Stimulated activated CD8-positive, alpha-beta memory T cell treated with anti-CD3 and anti-CD28 coated beads, Interleukin-7, amount 100 ng/mL, for 24 hours (primary cell): ENCODE data around the gene KCTD5.

Source experiments
- DNase-seq: peaks from one replicate; pipeline ENCODE4 v3.0.0-alpha.2; 2020; ENCODE audit warnings: low read depth

Gene KCTD5

GRCh38 chr16:2726923-2727322 is 44.6 kb downstream of the KCTD5 start:
- DNase-seq: no peak

GRCh38 chr16:2728034-2728433 is 45.7 kb downstream of the KCTD5 start:
- DNase-seq: no peak

DNA sequence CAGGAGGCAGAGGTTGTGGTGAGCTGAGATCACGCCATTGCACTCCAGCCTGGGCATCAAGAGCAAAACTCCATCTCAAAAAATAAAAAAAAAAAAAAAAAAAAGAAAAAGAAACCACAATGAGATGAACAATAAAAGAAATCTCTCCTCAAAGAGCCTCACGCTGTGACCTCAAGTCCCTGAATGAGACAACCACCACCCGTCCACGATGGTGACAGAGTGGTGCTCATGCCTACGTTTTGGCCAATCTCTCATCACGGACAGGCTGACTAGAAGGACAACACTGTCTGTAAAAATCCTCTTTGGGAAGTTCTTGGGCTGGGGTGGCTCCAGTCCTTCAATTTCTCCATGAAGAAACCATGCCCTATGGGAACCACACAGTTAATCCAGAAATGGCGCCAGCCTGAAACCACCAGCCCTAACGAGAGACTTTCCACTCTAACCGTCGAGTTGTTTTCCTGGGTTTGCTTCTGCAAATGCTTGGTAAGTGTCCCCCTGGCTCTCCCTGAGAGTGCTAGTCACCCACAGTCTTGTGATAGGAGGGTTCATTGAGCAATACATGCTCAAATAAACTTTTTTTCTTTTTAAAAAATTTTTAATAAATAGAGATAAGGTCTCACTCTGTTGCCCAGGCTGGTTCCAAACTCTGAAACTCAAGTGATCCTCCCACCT is 52.7 kb downstream of the KCTD5 start:
- no peak for DNase-seq

DNA sequence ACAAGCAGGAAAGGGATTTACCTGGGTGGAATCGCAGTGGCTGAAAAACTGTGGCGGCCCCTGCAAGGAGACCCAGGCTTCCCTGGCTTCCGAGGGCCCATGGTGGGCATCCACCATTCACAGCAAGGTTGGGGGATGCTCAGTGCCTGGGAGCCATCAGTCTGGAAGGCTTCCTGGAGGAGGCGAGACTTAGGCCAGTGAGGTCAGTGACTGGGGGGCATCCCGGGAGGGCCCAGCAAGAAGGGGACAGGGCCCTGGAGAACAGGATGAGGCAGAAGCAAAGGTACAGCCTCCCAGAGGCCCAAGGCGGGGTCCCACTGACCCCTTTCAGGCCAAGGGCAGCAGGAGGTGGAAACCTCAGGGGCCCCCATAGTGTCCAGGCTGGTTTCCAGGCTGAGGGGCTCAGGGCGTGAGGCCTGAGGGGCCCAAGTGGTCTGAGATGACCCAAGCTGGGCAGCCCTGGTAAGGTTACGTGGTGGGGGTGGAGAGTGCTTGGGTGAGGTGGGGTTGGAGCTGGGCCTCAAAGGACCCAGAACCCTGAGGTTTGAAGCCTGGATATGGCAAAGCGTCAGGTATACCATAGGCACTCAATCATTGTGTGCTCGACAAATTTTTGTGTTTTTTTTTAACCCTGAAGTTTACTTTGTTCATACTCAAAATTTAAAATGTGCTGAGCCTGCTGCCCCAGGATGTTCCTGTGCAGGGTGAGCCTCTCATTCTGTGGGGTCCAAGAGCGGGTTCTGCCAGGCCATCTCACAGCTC is 54.3 kb downstream of the KCTD5 start:
- DNase-seq: no peak

- DNase-seq: no peak
Observed at GRCh38 chr16:2737238-2737605, 54.9 kb downstream of the KCTD5 start.

DNA sequence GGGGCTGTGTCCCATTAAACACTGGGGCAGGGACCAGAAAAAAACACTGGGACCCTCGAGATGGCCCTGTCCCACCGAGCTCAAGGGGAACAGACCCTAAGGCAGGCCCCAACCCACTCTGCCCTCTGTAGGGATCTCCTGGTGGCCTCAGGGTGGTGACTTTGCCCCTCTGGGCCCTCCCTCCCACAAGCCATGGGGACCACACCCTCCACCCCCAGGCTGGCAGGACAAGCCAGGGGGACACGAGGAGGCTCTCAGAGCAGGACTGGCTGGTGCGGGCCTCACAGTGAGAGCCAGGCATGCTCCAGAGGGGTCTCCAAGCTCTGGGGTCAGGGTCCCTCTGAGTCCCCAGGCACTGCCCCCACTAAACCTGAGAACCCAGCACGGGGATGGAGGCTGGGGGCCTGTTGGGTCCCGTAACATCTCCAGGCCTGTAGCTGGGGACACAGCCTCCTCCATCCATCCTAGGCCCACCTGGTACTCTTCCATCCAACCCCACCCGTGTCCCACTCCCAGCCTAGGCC is 55.6 kb downstream of the KCTD5 start:
- no peak for DNase-seq

DNA sequence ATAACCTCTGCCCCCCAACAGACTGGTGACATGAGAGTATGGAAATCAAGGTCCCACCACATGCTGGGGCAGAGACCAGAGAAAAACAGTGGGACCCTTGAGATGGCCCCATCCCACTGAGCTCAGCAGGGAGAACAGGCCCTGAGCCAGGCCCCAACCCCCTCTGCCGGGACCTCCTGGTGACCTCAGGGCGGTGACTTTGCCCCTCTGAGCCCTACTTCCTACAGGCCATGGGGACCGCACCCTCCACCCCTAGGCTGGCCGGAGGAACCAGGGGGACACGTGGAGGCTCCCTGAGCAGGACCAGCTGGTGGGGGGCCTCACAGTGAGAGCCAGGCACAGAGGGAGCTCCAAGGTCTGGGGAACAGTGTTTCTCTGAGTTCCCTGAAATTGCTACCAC is 56.3 kb downstream of the KCTD5 start:
- DNase-seq: no peak

DNA sequence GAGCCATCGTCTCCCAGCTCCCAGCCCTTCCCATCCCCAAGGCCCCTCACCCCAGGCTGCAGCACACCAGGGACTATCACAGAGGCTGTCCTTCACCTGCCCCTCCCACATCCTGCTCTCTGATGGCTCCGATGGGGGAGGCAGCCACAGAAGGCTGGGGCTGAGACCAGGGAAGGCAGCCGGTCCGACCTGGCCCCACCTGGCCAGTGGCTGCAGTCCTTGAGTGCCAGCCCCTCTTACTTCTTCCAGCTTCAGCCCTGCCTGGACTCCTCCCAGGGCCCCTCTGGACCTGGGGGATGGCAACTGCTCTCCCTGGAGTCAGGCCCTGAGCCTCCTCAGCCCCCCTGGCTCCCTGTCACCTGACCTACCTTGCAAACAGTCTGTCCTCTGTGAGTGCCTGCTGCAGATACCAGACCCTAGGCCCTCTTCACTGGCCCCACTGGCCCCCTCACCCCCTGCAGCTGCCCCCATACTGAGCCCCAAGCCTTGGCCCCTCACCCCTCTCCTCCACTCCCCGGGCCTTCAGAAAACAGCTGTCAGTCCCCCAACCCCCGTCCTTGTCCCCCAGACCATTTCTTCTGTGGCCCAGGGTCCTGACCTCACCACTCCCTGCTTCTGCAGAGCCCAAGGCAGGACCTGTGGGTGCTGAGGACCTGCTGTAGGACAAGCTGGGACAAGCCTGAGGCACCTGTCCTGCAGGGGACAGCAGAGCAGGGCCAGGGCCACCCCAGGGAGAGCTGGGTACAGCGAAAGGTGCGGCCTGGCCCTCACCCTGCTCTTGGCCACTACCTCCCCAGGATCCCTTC is 57.5 kb downstream of the KCTD5 start:
- DNase-seq: no peak

- DNase-seq: no peak
Observed at GRCh38 chr16:2740476-2740875, 58.2 kb downstream of the KCTD5 start.

DNA sequence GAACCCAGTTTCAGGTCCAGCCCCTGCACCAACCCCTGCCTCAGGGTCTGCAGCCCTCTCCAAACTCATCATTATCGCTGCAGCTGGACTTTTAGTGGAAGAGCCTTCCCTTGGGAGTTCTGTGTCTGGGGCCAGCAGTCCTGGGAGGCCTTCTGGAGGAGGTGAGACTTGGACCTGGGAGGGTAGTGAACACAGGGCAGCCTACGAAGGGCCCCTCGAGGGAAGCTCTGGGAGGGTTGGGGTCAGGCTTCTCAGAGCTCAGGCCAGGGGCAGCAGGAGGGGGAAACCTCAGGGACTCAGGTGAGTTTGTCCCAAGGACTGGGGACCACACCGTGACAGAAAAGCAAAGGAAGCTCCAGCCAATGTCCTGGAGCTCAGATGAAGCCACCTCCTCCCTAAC is 58.8 kb downstream of the KCTD5 start:
- DNase-seq: no peak

DNA sequence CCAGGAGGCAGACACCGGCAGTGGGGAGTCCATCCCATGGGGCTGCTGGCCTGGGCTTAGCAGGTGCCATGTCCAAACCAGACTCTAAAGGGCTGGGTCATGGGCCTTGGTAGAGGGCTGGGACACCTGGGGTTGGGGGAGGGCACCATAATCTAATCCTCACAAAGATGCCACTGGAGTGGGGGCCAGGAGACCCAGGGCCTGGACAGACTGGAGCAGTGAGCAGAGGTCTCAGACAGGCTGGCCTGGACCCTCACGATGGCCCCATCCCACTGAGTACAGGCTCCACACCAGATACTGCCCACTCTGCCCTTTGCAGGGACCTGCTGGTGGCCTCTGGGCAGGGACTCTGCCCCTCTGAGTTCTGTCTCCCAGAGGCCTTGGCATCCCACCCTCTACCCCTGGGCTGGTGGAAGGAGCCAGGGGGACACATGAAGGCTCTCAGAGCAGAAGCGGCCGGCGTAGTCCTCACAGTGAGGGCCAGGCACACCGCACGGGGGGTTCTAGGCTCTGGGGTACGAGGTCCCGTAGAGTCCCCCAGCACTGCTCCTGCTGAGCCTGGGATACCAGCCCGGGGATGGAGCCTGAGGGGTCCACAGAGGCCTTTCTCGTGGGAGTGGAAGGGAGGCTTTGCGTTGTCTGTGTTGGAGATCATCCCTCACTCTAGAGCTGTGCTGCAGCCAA is 60.1 kb downstream of the KCTD5 start:
- DNase-seq: no peak

DNA sequence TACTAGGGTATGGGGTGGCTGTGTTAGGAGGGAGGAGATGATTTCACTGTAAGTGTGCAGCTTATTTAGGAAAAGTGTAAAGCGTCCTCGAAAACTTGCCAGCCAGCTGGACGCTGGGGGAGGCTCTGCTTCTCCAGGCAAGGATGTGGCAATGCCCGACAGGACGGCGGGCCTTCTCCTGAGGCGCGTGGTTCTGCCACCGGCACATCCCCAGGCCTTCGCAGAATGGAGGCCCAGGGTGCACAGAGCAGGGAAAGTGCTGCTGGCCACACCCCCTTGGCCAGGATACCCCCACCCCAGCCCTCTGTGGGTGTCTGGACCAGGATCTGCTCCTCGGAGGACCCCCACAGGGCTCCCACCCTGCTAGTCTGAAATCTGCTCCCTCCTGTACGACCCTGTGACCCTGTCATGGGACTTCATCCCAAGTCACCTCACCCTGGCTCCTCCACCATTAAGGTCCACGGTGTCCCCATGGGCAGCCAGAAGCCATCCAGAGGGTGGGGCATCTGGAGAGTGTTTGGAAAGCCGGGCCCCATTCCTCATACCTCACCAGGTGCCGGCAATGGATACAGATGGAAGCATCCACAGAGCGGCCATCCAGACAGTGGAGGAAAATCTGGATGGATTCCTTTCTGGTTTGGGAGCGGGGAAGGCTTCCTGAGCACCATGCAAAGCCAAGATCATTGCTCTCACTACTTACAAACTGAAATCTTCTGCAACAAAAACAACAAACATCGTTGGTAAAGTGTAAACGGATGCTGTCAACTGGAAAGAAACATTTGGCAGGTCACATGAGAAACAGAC is 60.9 kb downstream of the KCTD5 start:
- no peak for DNase-seq

DNA sequence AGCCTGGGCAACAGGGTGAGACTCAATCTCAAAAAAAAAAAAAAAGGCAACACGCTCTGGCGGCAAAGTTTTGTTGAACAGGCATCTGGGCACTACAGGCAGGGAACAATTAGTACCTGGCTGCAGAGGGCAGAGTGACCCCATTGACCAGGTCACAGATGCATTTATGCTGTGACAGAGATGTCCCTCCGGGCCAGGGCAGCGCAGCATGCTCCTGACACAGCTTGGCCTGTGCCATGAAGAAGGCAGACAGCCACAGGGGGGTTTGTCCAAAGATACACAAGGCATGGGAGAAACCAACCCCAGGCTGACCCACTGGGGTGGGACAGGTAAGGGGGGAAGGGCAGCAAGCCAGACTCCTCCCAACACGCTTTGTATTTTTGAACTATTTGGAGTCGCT is 62.4 kb downstream of the KCTD5 start:
- no peak for DNase-seq

- DNase-seq: no peak
Observed at GRCh38 chr16:2745116-2745890, 63.0 kb downstream of the KCTD5 start.

DNA sequence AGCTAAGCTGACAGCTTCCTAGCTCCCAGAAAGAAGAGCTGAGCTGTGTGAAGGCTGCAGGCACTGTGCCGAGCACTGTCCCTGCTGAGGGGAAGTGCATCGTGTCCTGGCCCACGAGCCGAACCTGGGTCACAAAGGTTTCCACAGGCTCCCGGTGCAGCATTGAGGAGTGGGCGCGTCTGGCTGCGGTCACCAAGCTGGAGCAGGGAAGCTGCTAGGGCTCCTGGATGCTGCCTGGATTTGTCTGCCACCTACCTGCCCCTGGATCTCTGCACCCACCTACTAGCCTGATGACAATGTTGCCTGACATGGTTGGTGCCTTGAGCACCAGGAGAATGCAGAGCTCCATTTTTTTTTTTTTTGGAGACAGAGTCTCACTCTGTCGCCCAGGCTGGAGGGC is 63.6 kb downstream of the KCTD5 start:
- no peak for DNase-seq

DNA sequence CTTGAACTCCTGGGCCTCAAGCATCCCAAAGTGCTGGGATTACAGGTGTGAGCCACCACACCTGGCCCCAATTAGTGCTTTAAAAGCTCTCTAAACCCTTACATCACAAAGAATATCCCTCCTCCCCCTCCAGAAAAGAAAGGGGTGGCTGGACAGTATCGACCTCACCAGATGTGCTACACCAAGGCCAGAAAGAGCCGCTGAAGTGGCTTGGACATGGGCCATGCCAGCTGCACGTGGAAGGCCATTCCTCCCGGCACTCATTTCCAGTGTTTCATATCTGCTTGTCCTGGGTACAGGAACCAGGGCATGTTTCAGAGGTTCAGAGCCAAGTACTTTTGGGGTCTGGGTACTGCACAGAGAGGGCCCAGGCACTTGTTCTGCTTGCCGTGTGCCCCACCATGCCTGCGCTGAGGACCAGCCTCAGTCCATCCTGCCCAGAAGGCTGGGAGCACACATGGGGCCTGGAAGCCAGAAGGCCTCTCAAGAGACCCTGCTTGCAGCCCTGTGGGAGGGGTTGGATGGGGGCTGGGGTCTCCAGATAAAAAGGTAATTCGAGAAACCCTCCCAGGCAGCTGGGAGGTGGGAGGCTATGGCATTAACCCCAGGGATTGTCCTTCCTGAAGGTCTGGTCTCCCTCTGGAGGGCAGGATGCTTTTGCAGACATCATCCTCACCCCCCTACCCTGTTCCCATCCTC is 66.6 kb downstream of the KCTD5 start:
- DNase-seq: no peak

DNA sequence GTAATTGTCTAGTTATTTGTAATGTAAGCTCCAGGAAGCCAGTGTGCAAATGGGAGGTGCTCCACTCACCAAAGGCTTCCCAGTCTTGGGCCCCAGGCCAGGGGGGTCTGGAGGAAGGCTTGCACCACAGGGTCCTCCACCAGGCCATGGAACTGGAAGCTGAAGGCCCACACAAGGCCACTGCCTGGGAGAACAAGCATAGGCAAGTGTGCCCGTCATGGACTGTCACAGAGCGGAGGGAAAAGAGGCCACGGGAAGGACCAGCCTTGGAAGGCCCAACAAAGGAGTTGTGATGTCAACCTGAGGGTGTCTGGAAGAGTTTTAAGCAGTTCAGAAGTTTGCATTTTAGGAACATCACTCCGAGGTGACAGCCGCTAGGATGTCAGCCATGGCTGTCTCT is 67.2 kb downstream of the KCTD5 start:
- DNase-seq: no peak

GRCh38 chr16:2749936-2750335 is 67.6 kb downstream of the KCTD5 start:
- DNase-seq: no peak

DNA sequence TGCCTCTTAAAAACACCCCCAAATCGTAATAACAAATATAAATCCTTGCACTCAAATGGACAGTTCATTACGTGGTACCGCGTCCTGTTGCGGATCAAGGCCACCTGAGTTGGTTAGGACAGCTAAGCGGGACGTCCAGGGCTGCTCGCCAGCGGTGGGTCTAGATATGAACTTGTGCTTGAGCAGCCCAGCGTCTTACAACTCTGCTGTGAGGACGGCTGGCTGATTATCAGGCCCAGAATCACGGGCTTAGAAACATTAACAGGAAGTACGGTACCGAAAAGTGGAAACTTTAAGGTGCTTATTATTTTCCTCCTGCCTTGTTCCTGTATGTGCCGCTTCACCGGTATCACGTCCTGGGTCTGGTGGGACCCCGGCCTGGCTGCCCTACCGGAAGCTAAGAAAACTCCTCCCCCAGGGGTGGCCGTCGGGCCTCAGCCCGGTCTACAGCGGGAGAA is 69.3 kb downstream of the KCTD5 start:
- DNase-seq: no peak
